ENCODE results near the gene MPPED1. TPM values are rescaled to one million over a fixed set of nuclear protein-coding genes. Genes with fewer than 3 reads are reported as not detected.

The MPPED1 gene
- total RNA-seq, 1 donor from 2014 or later: not detected

DNA sequence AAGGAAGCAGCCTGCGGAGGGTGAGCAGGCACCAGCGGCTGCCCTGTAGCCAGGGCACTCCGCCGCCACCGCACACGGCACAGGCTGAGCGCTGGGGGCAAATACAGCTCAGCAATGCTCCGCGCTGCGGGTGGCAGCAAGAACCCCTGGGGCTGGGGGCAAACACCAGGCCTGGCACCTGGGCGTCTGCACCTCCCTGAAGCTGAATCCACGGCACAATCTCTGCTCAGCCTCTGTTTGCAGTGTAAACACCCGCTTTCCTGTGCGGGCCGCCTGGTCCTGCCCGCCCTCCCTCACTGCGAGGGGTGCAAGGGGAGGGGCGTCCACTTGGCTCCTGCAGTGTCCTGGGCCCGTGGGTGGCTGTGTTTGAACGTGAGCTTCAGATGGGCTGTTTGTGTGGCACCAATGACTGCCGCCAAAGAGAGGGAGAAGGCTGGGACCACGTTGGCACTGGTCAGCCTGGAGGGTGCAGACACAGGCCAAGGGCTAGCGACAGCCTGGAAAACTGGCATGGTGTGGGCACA lies 14.8 kb upstream of the MPPED1 start:
- Mint-ChIP-seq H3K36me3 (ENCODE audit: low read depth) (no peaks in the 10 kb centered on the region), H3K27ac (no peak overlapping the region), H3K9me3 (no peaks in the 10 kb centered on the region), H3K4me3 (no peak overlapping the region), H3K4me1 (no peaks in the 10 kb centered on the region), H3K27me3 (no peaks in the 10 kb centered on the region)
- intact Hi-C loops (cut with micrococcal nuclease): no loop called here
- DNase-seq: no peak

DNA sequence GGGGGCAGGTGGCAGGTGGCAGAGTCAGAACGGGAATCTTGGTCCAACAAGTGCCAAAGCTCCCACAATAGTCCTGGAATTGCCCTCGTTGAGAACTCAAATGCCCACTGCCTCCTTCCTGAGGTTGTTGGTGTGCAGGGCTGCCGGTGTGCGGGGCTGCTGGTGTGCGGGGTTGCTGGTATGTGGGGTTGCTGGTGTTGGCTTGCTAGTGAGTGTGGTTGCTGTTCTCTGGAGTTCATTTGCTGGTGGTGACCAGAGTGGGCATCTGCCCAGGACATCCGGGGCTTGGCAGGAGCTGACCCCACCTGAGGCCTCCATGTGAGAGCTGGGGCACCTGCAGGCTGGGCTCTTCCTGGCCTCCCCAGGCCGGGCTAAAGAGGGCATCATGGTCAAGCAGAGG lies 14.0 kb upstream of the MPPED1 start:
- intact Hi-C loops (cut with micrococcal nuclease): no loop called here
- no peak overlapping the region for H3K27ac Mint-ChIP-seq
- no peaks in the 10 kb centered on the region for H3K36me3 Mint-ChIP-seq (ENCODE audit: low read depth)
- no peaks in the 10 kb centered on the region for H3K4me1 Mint-ChIP-seq
- DNase-seq: no peak
- no peaks in the 10 kb centered on the region for H3K27me3 Mint-ChIP-seq
- no peaks in the 10 kb centered on the region for H3K9me3 Mint-ChIP-seq
- no peak overlapping the region for H3K4me3 Mint-ChIP-seq

DNA sequence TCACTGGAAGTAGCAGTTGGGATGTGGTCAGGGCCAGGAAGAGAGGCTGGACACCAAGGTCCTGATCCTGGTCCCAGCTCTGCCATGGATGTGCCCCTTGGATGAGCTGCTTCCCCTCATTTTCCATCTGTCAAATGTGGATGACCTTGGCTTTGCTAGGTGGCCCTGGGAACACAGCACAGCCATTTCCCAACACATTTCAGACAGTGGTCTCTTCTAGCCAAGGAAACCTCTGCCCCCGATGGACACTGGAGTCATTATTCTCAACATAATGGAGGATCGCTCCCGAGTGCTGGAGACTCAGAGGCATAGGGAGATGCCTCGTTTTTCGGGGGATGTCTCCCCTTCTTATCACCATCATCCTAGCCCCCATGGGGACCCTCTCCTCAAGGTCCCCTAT lies 13.6 kb upstream of the MPPED1 start:
- Mint-ChIP-seq H3K27ac (no peak overlapping the region), H3K9me3 (no peaks in the 10 kb centered on the region), H3K27me3 (no peaks in the 10 kb centered on the region), H3K4me1 (no peaks in the 10 kb centered on the region), H3K36me3 (ENCODE audit: low read depth) (no peaks in the 10 kb centered on the region), H3K4me3 (no peak overlapping the region)
- no peak for DNase-seq
- intact Hi-C loops (cut with micrococcal nuclease): no loop called here

DNA sequence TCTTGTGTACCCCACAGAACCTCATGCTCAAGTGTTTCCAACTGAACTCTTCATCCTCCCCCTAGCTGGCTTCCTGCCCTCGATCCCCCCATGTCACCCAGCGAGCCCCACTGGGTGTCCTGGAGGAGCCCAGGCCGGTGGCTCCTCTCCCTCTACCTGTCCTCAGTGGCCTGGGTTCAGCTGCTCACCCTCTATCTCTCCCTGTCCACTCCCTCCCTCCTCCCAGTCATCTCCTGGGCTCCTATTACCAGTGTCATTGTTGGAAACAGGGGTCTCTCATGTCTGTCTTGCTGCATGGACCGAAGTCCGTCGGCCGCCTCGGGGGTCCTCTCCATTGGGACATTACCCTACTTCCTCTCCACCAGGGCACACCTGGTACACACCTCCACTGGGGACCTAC lies 12.9 kb upstream of the MPPED1 start:
- H3K36me3 Mint-ChIP-seq (ENCODE audit: low read depth): no peaks in the 10 kb centered on the region
- H3K27me3 Mint-ChIP-seq: no peaks in the 10 kb centered on the region
- no peak overlapping the region for H3K4me3 Mint-ChIP-seq
- H3K4me1 Mint-ChIP-seq: no peaks in the 10 kb centered on the region
- H3K9me3 Mint-ChIP-seq: no peaks in the 10 kb centered on the region
- H3K27ac Mint-ChIP-seq: no peak overlapping the region
- no peak for DNase-seq
- intact Hi-C loops (cut with micrococcal nuclease): no loop called here

DNA sequence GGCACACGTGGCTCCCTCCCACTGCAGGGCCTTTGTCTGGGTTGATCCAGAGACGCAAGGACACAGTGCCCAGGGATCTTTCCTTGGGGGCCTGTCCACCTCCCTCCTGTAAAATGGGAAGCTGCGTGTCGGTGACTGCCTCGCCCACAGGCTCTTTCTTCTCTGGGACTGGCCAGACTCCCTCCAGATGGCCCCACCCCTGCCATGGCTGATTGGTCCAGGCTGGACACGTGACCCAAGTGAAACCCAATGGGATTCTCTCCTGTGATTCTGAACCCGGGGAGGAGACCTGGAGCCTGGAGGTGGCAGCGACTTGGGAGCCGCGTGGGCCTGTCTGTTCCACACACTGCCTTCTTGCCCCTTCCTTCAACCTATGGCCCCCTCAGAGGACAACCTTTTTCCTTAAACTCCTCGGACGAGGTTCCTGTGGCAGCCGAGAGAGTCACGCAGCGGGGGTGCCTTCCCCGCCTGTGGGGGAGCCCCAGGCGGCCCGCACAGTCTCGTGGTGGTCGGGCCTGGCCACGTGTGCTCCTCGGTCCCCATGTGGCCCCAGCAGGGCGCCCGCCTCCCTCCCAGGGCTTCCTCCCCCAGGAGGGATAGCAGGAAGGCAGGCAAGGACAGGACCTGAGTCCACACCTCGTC lies 12.4 kb upstream of the MPPED1 start:
- no peak overlapping the region for H3K27ac Mint-ChIP-seq
- H3K27me3 Mint-ChIP-seq: no peaks in the 10 kb centered on the region
- intact Hi-C loops (cut with micrococcal nuclease): no loop called here
- no peaks in the 10 kb centered on the region for H3K4me1 Mint-ChIP-seq
- H3K9me3 Mint-ChIP-seq: no peaks in the 10 kb centered on the region
- DNase-seq: no peak
- H3K4me3 Mint-ChIP-seq: no peak overlapping the region
- no peaks in the 10 kb centered on the region for H3K36me3 Mint-ChIP-seq (ENCODE audit: low read depth)

DNA sequence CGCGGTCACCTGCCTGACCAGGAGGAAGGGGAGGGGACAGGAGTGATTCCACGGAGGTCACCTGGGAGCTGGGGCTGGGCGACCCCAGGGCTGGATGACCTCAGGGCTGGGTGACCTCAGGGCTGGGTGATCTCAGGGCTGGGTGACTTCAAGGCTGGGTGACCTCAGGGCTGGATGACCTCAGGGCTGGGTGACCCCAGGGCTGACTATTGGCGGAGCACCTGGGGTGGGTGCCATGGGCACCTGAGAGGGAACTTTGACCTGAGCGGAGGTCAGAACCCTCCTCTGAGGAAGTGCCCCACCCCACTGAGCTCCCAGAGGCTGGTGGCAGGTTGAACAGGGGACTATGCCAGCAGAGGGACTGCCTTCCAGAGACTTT lies 11.8 kb upstream of the MPPED1 start:
- Mint-ChIP-seq H3K4me1 (no peaks in the 10 kb centered on the region), H3K9me3 (no peaks in the 10 kb centered on the region), H3K36me3 (ENCODE audit: low read depth) (no peaks in the 10 kb centered on the region), H3K27ac (no peak overlapping the region), H3K4me3 (no peak overlapping the region), H3K27me3 (no peaks in the 10 kb centered on the region)
- no peak for DNase-seq
- intact Hi-C loops (cut with micrococcal nuclease): no loop called here

DNA sequence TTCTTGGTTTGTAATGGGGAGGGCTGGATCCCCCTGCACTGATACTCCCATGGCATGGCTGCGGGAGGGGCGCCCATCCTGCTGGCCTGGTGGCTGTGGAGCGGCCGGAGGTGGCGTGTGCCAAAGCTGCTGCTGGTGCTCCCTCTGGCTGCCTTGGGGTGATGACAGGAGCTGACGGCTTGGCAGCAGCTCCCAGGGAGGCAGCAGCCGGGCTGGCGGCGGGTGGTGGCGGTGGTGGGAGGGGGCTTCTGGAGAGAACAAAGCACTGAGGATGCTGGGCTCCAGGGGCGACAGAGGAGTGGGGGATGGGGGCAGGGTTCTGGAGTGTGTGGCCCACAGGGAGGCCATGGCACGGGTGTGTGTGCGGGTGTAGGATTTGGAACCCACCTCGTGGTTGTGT lies 11.4 kb upstream of the MPPED1 start:
- H3K4me3 Mint-ChIP-seq: no peak overlapping the region
- DNase-seq: no peak

DNA sequence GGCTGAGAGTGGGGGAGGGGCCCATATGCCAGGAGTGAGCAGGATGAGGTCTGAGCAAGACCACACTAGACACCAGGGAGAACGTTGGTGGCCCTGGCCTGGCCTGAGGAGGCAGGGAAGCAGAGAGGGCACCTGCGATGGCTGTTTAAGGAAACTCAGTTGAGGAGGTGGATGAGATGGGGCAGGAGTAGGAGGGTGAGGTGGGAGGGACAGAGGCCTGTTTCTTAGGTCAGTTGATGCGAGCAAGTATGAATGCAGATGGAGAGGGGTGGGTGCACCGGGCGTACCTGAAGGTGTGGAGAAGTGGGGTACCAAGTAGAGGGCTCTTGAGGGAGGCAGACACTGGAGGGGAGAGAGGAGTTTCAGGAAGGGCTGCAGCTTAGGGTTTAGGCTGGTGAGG lies 10.6 kb upstream of the MPPED1 start:
- no peak for DNase-seq
- no peaks in the 10 kb centered on the region for H3K36me3 Mint-ChIP-seq (ENCODE audit: low read depth)
- intact Hi-C loops (cut with micrococcal nuclease): no loop called here
- H3K4me3 Mint-ChIP-seq: no peak overlapping the region
- no peaks in the 10 kb centered on the region for H3K4me1 Mint-ChIP-seq
- no peak overlapping the region for H3K27ac Mint-ChIP-seq
- H3K27me3 Mint-ChIP-seq: no peaks in the 10 kb centered on the region
- H3K9me3 Mint-ChIP-seq: no peaks in the 10 kb centered on the region

More for the DNA sequence above, 11.4 kb upstream of the MPPED1 start:
- Mint-ChIP-seq H3K27me3 (no peaks in the 10 kb centered on the region), H3K4me1 (no peaks in the 10 kb centered on the region), H3K36me3 (ENCODE audit: low read depth) (no peaks in the 10 kb centered on the region), H3K9me3 (no peaks in the 10 kb centered on the region), H3K27ac (no peak overlapping the region)
- intact Hi-C loops (cut with micrococcal nuclease): no loop called here

DNA sequence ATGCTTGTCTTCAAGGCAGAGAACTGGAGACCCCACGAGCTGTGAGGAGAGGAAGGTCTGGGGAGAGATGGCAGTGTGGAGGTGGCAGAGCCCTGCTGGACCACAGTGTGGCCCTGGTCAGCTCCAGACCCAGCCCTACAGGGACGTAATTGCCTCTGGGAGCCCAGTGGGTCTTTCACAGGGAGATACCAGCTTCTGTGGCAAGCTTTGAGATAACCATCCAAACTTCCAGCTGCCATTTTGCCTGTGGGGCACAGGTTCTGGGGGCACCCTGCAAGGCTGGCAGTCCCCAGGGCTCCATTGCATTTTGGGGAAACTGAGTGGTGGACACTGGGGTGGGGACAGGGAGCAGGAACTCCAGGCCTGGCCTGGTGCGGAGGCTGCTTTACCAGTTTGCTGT lies 10.2 kb upstream of the MPPED1 start:
- no peak overlapping the region for H3K4me3 Mint-ChIP-seq
- no peak overlapping the region for H3K27ac Mint-ChIP-seq
- no peaks in the 10 kb centered on the region for H3K36me3 Mint-ChIP-seq (ENCODE audit: low read depth)
- no peaks in the 10 kb centered on the region for H3K9me3 Mint-ChIP-seq
- no peaks in the 10 kb centered on the region for H3K4me1 Mint-ChIP-seq
- intact Hi-C loops (cut with micrococcal nuclease): no loop called here
- DNase-seq: no peak
- H3K27me3 Mint-ChIP-seq: no peaks in the 10 kb centered on the region

DNA sequence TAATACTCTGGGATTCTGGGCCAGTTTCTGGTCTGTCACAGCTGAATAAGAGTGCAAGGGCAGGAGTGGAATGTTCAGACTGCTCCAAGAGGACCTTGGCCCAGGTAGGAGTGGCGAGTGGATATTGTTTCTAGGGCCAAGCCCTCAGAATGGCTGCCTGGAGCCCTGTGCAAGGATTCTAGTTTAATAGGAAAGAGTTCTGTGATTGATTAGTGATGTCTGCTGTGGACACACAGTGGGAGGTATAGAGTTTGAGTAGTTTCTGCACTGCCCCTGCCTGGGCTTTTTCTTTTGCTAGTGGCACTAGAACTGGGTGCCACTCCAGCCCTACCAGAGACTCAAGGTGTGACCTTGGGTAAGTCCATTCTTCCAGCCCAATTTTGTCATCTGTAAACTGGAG lies 9.7 kb upstream of the MPPED1 start:
- Mint-ChIP-seq H3K27ac (no peak overlapping the region), H3K36me3 (ENCODE audit: low read depth) (no peaks in the 10 kb centered on the region)
- DNase-seq: no peak

DNA sequence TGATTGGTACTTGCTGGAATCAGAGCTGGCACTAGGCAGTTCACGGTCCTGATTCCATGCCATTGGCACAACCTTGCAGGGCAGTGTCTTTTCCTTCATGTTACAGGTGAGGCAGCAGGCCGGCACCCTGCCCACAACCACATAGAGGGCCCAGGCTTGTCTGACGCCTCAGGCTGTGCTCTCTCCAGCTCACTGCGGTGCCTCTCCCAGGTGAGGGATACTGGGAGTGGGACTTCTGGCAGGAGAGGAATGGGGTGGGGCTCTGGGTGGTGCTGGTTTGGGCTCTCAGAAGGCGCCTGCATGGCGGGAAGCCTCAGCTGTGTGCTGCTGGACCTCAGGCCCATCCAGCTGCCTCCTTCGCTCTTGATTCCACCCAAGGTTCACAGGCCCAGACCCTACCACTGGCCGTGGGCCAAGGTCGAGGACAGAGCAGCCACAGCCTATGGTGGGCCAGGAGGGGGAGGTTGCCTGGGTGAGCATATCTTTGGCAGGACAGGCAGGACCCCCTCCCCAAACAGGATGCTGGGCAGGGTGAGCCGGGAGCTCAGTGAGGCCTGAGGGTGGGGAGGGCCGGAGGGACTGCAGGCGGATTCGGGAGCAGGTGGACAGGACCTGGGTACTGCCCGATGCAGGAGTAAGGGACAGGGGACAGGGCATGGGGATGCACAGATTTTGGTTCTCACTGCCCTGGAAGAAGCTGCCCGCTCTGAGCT lies 7.0 kb upstream of the MPPED1 start:
- Mint-ChIP-seq H3K4me3 (no peak overlapping the region), H3K9me3 (no peaks in the 10 kb centered on the region), H3K4me1 (no peaks in the 10 kb centered on the region), H3K36me3 (ENCODE audit: low read depth) (no peaks in the 10 kb centered on the region), H3K27me3 (peaks cover 6% of the 10 kb centered on the region), H3K27ac (no peak overlapping the region)
- intact Hi-C loops (cut with micrococcal nuclease): no loop called here
- no peak for DNase-seq

More for the DNA sequence above, 9.7 kb upstream of the MPPED1 start:
- Mint-ChIP-seq H3K9me3 (no peaks in the 10 kb centered on the region), H3K4me1 (no peaks in the 10 kb centered on the region), H3K27me3 (no peaks in the 10 kb centered on the region), H3K4me3 (no peak overlapping the region)
- intact Hi-C loops (cut with micrococcal nuclease): no loop called here

DNA sequence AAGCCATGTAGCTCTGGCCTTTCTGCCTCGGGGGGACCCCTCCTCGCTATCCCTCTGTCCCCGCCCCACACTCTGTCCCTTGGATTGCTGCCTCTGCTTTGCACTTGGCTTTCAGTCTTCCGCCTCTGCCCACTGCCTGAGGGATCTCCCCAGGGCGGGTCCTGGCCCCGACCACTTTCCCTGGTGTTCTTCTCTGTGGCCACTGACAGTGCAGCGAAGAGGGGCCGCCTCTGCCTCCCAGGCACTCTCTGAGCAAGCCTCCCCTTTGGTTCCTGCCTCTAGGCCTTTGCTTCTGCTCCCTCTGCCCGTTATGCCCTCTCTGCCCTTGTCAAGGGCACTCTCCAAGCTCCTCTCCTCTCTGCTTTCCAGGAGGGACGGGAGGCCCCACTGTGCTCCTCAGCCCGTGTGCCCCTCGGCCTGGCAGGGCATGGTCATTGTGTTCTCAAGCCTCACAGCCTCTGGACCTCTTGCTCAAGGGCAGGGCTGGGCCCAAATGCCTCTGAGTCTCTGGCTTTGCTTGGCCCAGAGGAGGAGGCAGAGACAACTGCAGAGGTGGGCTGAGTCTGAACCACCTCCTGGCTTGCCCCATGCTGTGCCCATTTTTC lies 5.5 kb upstream of the MPPED1 start:
- no peaks in the 10 kb centered on the region for H3K4me1 Mint-ChIP-seq
- H3K27ac Mint-ChIP-seq: no peak overlapping the region
- H3K9me3 Mint-ChIP-seq: no peaks in the 10 kb centered on the region
- DNase-seq: no peak
- peaks cover 19% of the 10 kb centered on the region for H3K27me3 Mint-ChIP-seq
- H3K4me3 Mint-ChIP-seq: no peak overlapping the region
- no peaks in the 10 kb centered on the region for H3K36me3 Mint-ChIP-seq (ENCODE audit: low read depth)
- intact Hi-C loops (cut with micrococcal nuclease): no loop called here

DNA sequence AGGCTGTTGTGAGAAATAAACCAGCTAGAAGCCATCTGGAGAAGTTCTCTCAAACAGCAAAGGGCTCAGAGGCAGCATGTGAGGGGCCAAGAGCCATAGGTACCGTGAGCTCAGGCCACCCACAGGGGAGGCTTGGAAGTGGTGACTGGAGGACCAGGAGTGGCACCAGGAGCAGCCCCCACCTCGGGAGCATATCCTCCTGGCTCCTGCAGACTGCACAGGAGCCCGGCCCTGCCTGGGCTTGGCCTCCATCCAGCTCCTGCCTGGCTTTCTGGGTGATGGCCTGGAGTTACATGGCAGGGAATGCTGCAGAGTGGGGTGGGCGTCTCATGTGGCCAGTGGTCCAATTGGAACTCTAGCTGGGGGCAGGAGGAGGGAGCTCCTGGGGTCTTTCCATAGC lies 4.2 kb upstream of the MPPED1 start:
- no peak for DNase-seq
- Mint-ChIP-seq H3K27me3 (peaks cover 22% of the 10 kb centered on the region), H3K9me3 (no peaks in the 10 kb centered on the region), H3K27ac (no peak overlapping the region), H3K4me3 (no peak overlapping the region), H3K36me3 (ENCODE audit: low read depth) (no peaks in the 10 kb centered on the region), H3K4me1 (no peaks in the 10 kb centered on the region)
- intact Hi-C loops (cut with micrococcal nuclease): no loop called here

DNA sequence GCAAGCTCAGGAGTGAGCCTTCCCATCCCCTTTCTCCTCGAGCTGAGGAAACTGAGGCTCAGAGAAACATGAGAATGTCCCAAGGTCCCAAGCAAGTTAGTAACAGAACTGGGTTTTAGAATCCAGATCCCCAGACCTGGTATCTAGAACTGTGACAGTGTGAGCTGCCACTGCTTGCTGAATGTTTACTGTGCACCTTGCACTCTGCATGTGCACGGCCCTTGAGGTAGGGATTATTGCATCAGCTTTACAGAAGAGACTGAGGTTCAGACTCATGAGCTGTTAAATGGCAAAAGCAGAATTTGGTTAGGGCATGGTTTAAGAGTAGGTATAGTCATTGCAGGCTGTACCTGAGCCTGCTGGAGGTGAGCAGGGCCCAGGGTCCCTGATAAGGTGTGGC lies 3.8 kb upstream of the MPPED1 start:
- no peak overlapping the region for H3K27ac Mint-ChIP-seq
- no peaks in the 10 kb centered on the region for H3K36me3 Mint-ChIP-seq (ENCODE audit: low read depth)
- no peak overlapping the region for H3K4me3 Mint-ChIP-seq
- H3K9me3 Mint-ChIP-seq: no peaks in the 10 kb centered on the region
- DNase-seq: no peak
- H3K27me3 Mint-ChIP-seq: peaks cover 26% of the 10 kb centered on the region
- H3K4me1 Mint-ChIP-seq: no peaks in the 10 kb centered on the region
- intact Hi-C loops (cut with micrococcal nuclease): no loop called here

Measured in activated CD4-positive, alpha-beta T cell treated with anti-CD3 and anti-CD28 coated beads, Interleukin-2, amount 10 ng/mL, durations not matched to agents 24 days and 14 days (primary cell).